GM21515 (cell line): Measurements from ENCODE around the gene OR1N1.
A peak's percentile ranks its signal among the peaks of the same experiment; 100 is the strongest.
"Not testable (repeated sequence)": the region's sequence is repeated elsewhere in the genome, so short reads cannot be mapped to it uniquely, and the experiment has no call there.

Source experiments
- ATAC-seq: cut with Tn5 transposase; IDR thresholded peaks from one replicate; pipeline ENCODE4 v1.9.1; 2021; ENCODE audit not compliant: unreplicated experiment

Gene OR1N1

GRCh38 chr9:122527193-122527592, at the start of gene OR1N1:
TSS of gene OR1N1 (minus strand) at chr9:122527293. CDS start at chr9:122527293, 0 bp downstream.
- no peak for ATAC-seq

- ATAC-seq: no peak
Measured at GRCh38 chr9:122572456-122572855, 45.4 kb upstream of the OR1N1 start.

GRCh38 chr9:122567901-122568300, 40.8 kb upstream of the OR1N1 start:
- no peak for ATAC-seq

- no peak for ATAC-seq
Measured at GRCh38 chr9:122562134-122562760, 35.2 kb upstream of the OR1N1 start.

GRCh38 chr9:122561446-122561845, 34.4 kb upstream of the OR1N1 start:
- no peak for ATAC-seq

GRCh38 chr9:122552812-122553211, 25.7 kb upstream of the OR1N1 start, which contains the start of gene OR1N2:
TSS of gene OR1N2 (plus strand) at chr9:122553112. CDS start at chr9:122553212, 100 bp downstream.
- ATAC-seq: no peak

GRCh38 chr9:122551371-122551770, 24.3 kb upstream of the OR1N1 start:
- ATAC-seq: no peak

GRCh38 chr9:122546196-122546595, 19.1 kb upstream of the OR1N1 start:
- ATAC-seq: no peak

GRCh38 chr9:122538757-122539156, 11.7 kb upstream of the OR1N1 start:
- ATAC-seq: no peak

GRCh38 chr9:122537066-122537465, 10.0 kb upstream of the OR1N1 start:
- not testable (repeated sequence) for ATAC-seq

- ATAC-seq: no peak
Measured at GRCh38 chr9:122536134-122536533, 9.0 kb upstream of the OR1N1 start.

- not testable (repeated sequence) for ATAC-seq
Measured at GRCh38 chr9:122531157-122531556, 4.1 kb upstream of the OR1N1 start.

- ATAC-seq: no peak
Measured at GRCh38 chr9:122526602-122527001, 491 bp downstream of the OR1N1 start.

GRCh38 chr9:122519376-122519775, 7.7 kb downstream of the OR1N1 start:
- no peak for ATAC-seq

GRCh38 chr9:122518841-122519240, 8.3 kb downstream of the OR1N1 start, which contains the start of gene OR1J4:
TSS of gene OR1J4 (plus strand) at chr9:122519141. CDS start at chr9:122519141, 0 bp downstream.
- ATAC-seq: no peak

GRCh38 chr9:122518226-122518625, 8.9 kb downstream of the OR1N1 start:
- no peak for ATAC-seq

- no peak for ATAC-seq
Measured at GRCh38 chr9:122510502-122510901, 16.6 kb downstream of the OR1N1 start, which contains the start of gene OR1J2. TSS of gene OR1J2 (plus strand) at chr9:122510802. CDS start at chr9:122510802, 0 bp downstream.

GRCh38 chr9:122506964-122507363, 20.1 kb downstream of the OR1N1 start:
- ATAC-seq: no peak

GRCh38 chr9:122498883-122499288, 28.2 kb downstream of the OR1N1 start:
- ATAC-seq: peak; percentile 56

- ATAC-seq: no peak
Measured at GRCh38 chr9:122479062-122479461, 48.0 kb downstream of the OR1N1 start.

GRCh38 chr9:122477826-122478225, 49.3 kb downstream of the OR1N1 start, which contains the start of gene OR1J1:
TSS of gene OR1J1 (minus strand) at chr9:122477926. CDS start at chr9:122477926, 0 bp downstream.
- ATAC-seq: no peak

GRCh38 chr9:122477346-122477745, 49.7 kb downstream of the OR1N1 start:
- no peak for ATAC-seq
